Natural killer cell treated with Interleukin-12 subunit alpha and Interleukin-12 subunit beta and Interleukin-15 and Interleukin-18, amount 100 ng/mL, for 72 hours (primary cell): Measurements from ENCODE around the gene PTPRT. TPM values are rescaled to one million over a fixed set of nuclear protein-coding genes. Genes with fewer than 3 reads are reported as not detected.
A peak's percentile ranks its signal among the peaks of the same experiment; 100 is the strongest.

ENCODE experiments used
- ATAC-seq, 2 donors: fragments of 150-1000 bp; cut with Tn5 transposase in 1 of 2; sonication (Bioruptor Pico), chemical (Tn5 transposase) in 1 of 2; 2 replicates each; pipeline ENCODE4 v1.10.0; 2021
- DNase-seq: peaks from one replicate; pipeline ENCODE4 v3.0.0; 2022; ENCODE audit warnings: low spot score
- H3K27ac Mint-ChIP-seq, 2 donors: 1 replicate in 1 of 2; 2 replicates in 1 of 2; pipeline ENCODE4 v1.8.0; 2022; ENCODE audit warnings: mixed read lengths in 2 of 2, mild to moderate bottlenecking in 1 of 2, moderate library complexity in 1 of 2
- H3K27me3 Mint-ChIP-seq, 2 donors: 1 replicate in 1 of 2; 2 replicates in 1 of 2; pipeline ENCODE4 v1.8.0; 2022; ENCODE audit warnings: mixed read lengths in 2 of 2
- H3K36me3 Mint-ChIP-seq: one replicate; pipeline ENCODE4 v1.8.0; 2022; ENCODE audit warnings: mixed read lengths
- H3K4me1 Mint-ChIP-seq, 2 donors: 1 replicate in 1 of 2; 2 replicates in 1 of 2; pipeline ENCODE4 v1.8.0; 2022; ENCODE audit warnings: low read depth in 2 of 2, mixed read lengths in 2 of 2, mild to moderate bottlenecking in 1 of 2
- H3K4me3 Mint-ChIP-seq: one replicate; pipeline ENCODE4 v1.8.0; 2022; ENCODE audit warnings: mixed read lengths
- H3K9me3 Mint-ChIP-seq: 2 replicates; pipeline ENCODE4 v1.8.0; 2022; ENCODE audit warnings: mixed read lengths
- total RNA-seq, 2 donors: library from RNA; stranded (reverse); gene quantifications; one replicate each; pipeline ENCODE4 v1.2.3, GENCODE V29; 2022

The PTPRT gene
- total RNA-seq, 2 donors from 2014 or later = not detected

- Mint-ChIP-seq H3K36me3 (no peaks in the 10 kb centered on the region), H3K4me3 (no peak overlapping the region), H3K27ac (no peak overlapping the region), H3K9me3 (no peaks in the 10 kb centered on the region), H3K4me1 (no peaks in the 10 kb centered on the region), H3K27me3 (no peaks in the 10 kb centered on the region)
- DNase-seq (no peak), ATAC-seq (no peak)
Observed at GRCh38 chr20:42775866-42776265, 413.8 kb downstream of the PTPRT start.

DNA sequence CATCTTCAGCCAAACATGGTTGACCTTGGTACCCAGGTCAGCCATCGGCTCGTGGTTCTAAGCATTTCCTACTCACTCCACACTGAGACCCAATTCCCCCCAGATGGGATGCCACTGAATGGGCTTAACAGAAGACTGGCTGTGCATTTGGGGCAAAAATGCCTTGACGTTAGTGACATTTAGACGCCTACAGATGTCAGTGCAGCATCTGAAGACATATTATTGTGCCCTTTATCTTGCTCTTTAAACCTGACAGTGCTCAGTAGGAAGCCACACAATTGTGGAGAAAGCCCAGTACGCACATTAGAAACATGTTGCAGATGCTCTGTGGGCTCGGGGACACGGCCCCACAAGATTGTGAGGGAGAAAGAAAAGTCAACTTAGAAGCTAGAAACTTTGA, 414.7 kb downstream of the PTPRT start:
- DNase-seq (no peak), ATAC-seq (no peak)
- Mint-ChIP-seq H3K9me3 (no peaks in the 10 kb centered on the region), H3K4me1 (no peaks in the 10 kb centered on the region), H3K27ac (no peak overlapping the region), H3K27me3 (no peaks in the 10 kb centered on the region), H3K36me3 (no peaks in the 10 kb centered on the region), H3K4me3 (no peak overlapping the region)

DNA sequence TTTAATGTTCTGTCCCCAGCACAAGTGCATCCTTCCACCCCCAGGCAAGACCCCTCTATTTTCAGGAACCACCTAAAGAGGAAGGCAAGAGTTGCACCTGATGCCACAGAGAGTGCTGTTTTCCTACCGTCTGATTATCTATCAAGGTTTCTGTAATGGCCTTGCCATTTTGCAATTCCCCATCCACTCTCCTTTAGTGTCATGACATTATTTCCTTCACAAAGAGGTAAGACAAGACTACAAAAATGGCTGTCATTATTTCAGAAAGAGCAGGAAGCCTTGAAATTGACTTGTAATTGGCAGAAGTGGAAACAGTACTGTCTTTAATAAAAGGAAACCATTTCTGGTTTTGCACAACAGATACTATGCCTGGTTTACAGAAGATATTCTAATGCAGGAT, 426.7 kb downstream of the PTPRT start:
- H3K27ac Mint-ChIP-seq = no peak overlapping the region
- DNase-seq (no peak), ATAC-seq (no peak)
- no peaks in the 10 kb centered on the region for H3K4me1 Mint-ChIP-seq
- peaks cover 6% of the 10 kb centered on the region for H3K9me3 Mint-ChIP-seq
- H3K4me3 Mint-ChIP-seq = no peak overlapping the region
- no peaks in the 10 kb centered on the region for H3K27me3 Mint-ChIP-seq
- no peaks in the 10 kb centered on the region for H3K36me3 Mint-ChIP-seq

GRCh38 chr20:42756991-42757390, 432.7 kb downstream of the PTPRT start:
- no peak for ATAC-seq
- Mint-ChIP-seq H3K4me1 (no peaks in the 10 kb centered on the region), H3K9me3 (no peaks in the 10 kb centered on the region), H3K4me3 (no peak overlapping the region), H3K36me3 (no peaks in the 10 kb centered on the region), H3K27me3 (no peaks in the 10 kb centered on the region), H3K27ac (no peak overlapping the region)
- DNase-seq = no peak

GRCh38 chr20:42754706-42755105, 435.0 kb downstream of the PTPRT start:
- H3K27ac Mint-ChIP-seq = no peak overlapping the region
- no peaks in the 10 kb centered on the region for H3K4me1 Mint-ChIP-seq
- no peaks in the 10 kb centered on the region for H3K9me3 Mint-ChIP-seq
- no peaks in the 10 kb centered on the region for H3K36me3 Mint-ChIP-seq
- DNase-seq (no peak), ATAC-seq (no peak)
- no peak overlapping the region for H3K4me3 Mint-ChIP-seq
- no peaks in the 10 kb centered on the region for H3K27me3 Mint-ChIP-seq

- H3K27ac Mint-ChIP-seq = no peak overlapping the region
- H3K27me3 Mint-ChIP-seq = no peaks in the 10 kb centered on the region
- no peaks in the 10 kb centered on the region for H3K36me3 Mint-ChIP-seq
- DNase-seq (no peak), ATAC-seq (no peak)
- no peak overlapping the region for H3K4me3 Mint-ChIP-seq
- H3K4me1 Mint-ChIP-seq = no peaks in the 10 kb centered on the region
- no peaks in the 10 kb centered on the region for H3K9me3 Mint-ChIP-seq
Observed at GRCh38 chr20:42752620-42753019, 437.1 kb downstream of the PTPRT start.

GRCh38 chr20:42749556-42749955, 440.1 kb downstream of the PTPRT start:
- H3K27me3 Mint-ChIP-seq = no peaks in the 10 kb centered on the region
- no peak overlapping the region for H3K4me3 Mint-ChIP-seq
- H3K9me3 Mint-ChIP-seq = no peaks in the 10 kb centered on the region
- ATAC-seq (no peak), DNase-seq (no peak)
- H3K4me1 Mint-ChIP-seq = no peaks in the 10 kb centered on the region
- no peaks in the 10 kb centered on the region for H3K36me3 Mint-ChIP-seq
- no peak overlapping the region for H3K27ac Mint-ChIP-seq

GRCh38 chr20:42747765-42748411, 441.8 kb downstream of the PTPRT start:
- H3K9me3 Mint-ChIP-seq = peaks cover 2% of the 10 kb centered on the region
- H3K36me3 Mint-ChIP-seq = no peaks in the 10 kb centered on the region
- no peak for DNase-seq
- H3K4me1 Mint-ChIP-seq = no peaks in the 10 kb centered on the region
- H3K27ac Mint-ChIP-seq = no peak overlapping the region
- H3K4me3 Mint-ChIP-seq = no peak overlapping the region
- ATAC-seq = no peak
- no peaks in the 10 kb centered on the region for H3K27me3 Mint-ChIP-seq

- peaks cover 10% of the 10 kb centered on the region for H3K9me3 Mint-ChIP-seq
- H3K4me1 Mint-ChIP-seq = no peaks in the 10 kb centered on the region
- no peak for ATAC-seq
- no peaks in the 10 kb centered on the region for H3K27me3 Mint-ChIP-seq
- DNase-seq = no peak
- H3K36me3 Mint-ChIP-seq = no peaks in the 10 kb centered on the region
- H3K27ac Mint-ChIP-seq = no peak overlapping the region
- H3K4me3 Mint-ChIP-seq = no peak overlapping the region
Observed at GRCh38 chr20:42744756-42745465, 444.8 kb downstream of the PTPRT start.

GRCh38 chr20:42742926-42743325, 446.8 kb downstream of the PTPRT start:
- Mint-ChIP-seq H3K27me3 (no peaks in the 10 kb centered on the region), H3K9me3 (peaks cover 10% of the 10 kb centered on the region), H3K4me1 (no peaks in the 10 kb centered on the region), H3K27ac (no peak overlapping the region), H3K4me3 (no peak overlapping the region), H3K36me3 (no peaks in the 10 kb centered on the region)
- no peak for DNase-seq
- no peak for ATAC-seq

DNA sequence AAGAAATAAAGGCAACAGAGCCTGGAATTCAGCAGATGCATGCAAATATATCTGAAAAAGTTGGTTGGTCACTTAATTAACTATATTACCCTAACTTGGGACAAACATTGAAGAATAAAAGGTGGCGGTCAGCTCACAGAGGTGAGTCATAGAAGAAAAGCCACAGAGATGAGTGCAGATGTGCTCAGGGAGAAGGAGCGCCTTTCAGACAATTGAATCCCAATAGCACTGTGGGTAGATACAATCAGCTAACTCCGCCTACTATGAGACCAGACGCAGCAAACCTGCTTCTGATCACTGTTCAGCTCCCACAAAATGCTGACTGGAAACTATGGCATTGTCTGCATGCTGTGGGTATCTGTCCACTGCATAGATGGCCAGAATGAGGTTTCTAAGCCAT, 447.8 kb downstream of the PTPRT start:
- Mint-ChIP-seq H3K27ac (no peak overlapping the region), H3K36me3 (no peaks in the 10 kb centered on the region), H3K9me3 (peaks cover 13% of the 10 kb centered on the region), H3K4me3 (no peak overlapping the region), H3K4me1 (no peaks in the 10 kb centered on the region), H3K27me3 (no peaks in the 10 kb centered on the region)
- ATAC-seq (no peak), DNase-seq (no peak)

GRCh38 chr20:42740226-42740870, 449.4 kb downstream of the PTPRT start:
- DNase-seq = no peak
- no peaks in the 10 kb centered on the region for H3K4me1 Mint-ChIP-seq
- no peak overlapping the region for H3K4me3 Mint-ChIP-seq
- no peaks in the 10 kb centered on the region for H3K36me3 Mint-ChIP-seq
- H3K9me3 Mint-ChIP-seq = peaks cover 21% of the 10 kb centered on the region
- peak in 1 of 2 donors; percentile 37 for ATAC-seq
- H3K27me3 Mint-ChIP-seq = no peaks in the 10 kb centered on the region
- H3K27ac Mint-ChIP-seq = no peak overlapping the region

DNA sequence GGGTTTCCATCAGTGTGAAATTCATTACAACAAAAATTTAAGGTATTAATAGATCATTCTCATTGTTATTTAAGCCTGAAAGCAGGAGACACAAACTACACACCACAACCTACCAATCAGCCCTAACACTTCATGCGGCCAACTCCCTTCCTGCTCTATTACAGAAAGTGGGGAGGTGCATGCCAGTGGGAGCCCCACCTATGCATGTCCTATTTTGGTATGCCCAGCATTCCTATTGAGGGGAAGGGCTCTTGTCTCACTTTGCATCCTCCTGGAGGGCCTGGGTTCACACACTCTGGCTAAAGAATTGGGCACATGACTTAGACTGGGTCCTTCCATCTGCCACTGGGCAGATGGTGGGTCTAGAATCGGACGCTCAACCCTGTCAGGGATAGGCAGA, 450.0 kb downstream of the PTPRT start:
- no peaks in the 10 kb centered on the region for H3K36me3 Mint-ChIP-seq
- no peak for DNase-seq

DNA sequence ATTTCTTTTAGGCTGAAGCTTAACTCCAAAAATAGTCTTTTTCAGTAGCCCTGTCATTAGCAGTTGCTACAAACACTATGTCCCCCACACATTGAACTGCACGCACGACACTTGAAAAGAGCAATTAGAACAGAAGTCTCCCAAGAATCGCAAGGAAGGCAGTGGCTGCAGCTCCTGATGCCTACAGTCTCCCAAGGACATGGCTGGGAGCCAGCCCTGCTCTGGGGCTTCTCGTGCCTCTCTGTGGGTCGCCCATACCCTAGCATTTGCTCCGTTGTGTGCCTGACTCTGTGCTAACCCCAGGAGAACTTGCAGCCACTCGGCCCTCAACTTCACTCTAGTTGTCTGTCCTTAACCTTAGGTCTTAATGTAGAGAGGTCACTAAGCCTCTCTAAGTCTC, 454.2 kb downstream of the PTPRT start:
- H3K4me1 Mint-ChIP-seq = no peaks in the 10 kb centered on the region
- DNase-seq = no peak
- no peaks in the 10 kb centered on the region for H3K36me3 Mint-ChIP-seq
- H3K27ac Mint-ChIP-seq = no peak overlapping the region
- no peak overlapping the region for H3K4me3 Mint-ChIP-seq
- ATAC-seq = no peak
- peaks cover 13% of the 10 kb centered on the region for H3K9me3 Mint-ChIP-seq
- H3K27me3 Mint-ChIP-seq = no peaks in the 10 kb centered on the region

More for the DNA sequence above, 450.0 kb downstream of the PTPRT start:
- H3K4me1 Mint-ChIP-seq = no peaks in the 10 kb centered on the region
- no peak overlapping the region for H3K4me3 Mint-ChIP-seq
- no peak for ATAC-seq
- no peak overlapping the region for H3K27ac Mint-ChIP-seq
- H3K9me3 Mint-ChIP-seq = peaks cover 23% of the 10 kb centered on the region
- no peaks in the 10 kb centered on the region for H3K27me3 Mint-ChIP-seq
